HAP-1 (cell line): ENCODE results near the gene AUTS2.
"Not testable (repeated sequence)": the region's sequence is repeated elsewhere in the genome, so short reads cannot be mapped to it uniquely, and the experiment has no call there.

Source experiments
- DNase-seq, 2 experiments: peaks; one replicate each; pipeline ENCODE4 v3.0.0-alpha.2; 2016 to 2020; ENCODE audit warnings: low spot score in 2 of 2
- H3K27me3 ChIP-seq: fragments of 250-450 bp; sonication (Bioruptor Pico); 2 replicates; pipeline ENCODE4 v1.5.1; 2020; ENCODE audit warnings: low read depth, mild to moderate bottlenecking, moderate library complexity
- H3K36me3 ChIP-seq: fragments of 250-450 bp; sonication (Bioruptor Pico); replicated peaks from 2 replicates; pipeline ENCODE4 v1.5.1; 2020; ENCODE audit warnings: mild to moderate bottlenecking
- H3K4me1 ChIP-seq: fragments of 250-450 bp; sonication (Bioruptor Pico); 2 replicates; pipeline ENCODE4 v1.5.1; 2020; ENCODE audit warnings: mild to moderate bottlenecking
- H3K4me3 ChIP-seq: fragments of 250-450 bp; sonication (Bioruptor Pico); 2 replicates; pipeline ENCODE4 v1.5.1; 2020; ENCODE audit warnings: mild to moderate bottlenecking, moderate library complexity
- H3K9me3 ChIP-seq: fragments of 250-450 bp; sonication (Bioruptor Pico); 2 replicates; pipeline ENCODE4 v1.5.1; 2020; ENCODE audit warnings: mild to moderate bottlenecking, moderate library complexity
- in situ Hi-C: fragments of 300-500 bp; cut with MboI; formaldehyde crosslinking; loops from 3 replicates; pipeline ENCODE4 v1.14.3; 2020; ENCODE audit warnings: low sequenced_read_pairs, inconsistent platforms, mixed read lengths

AUTS2 gene

DNA sequence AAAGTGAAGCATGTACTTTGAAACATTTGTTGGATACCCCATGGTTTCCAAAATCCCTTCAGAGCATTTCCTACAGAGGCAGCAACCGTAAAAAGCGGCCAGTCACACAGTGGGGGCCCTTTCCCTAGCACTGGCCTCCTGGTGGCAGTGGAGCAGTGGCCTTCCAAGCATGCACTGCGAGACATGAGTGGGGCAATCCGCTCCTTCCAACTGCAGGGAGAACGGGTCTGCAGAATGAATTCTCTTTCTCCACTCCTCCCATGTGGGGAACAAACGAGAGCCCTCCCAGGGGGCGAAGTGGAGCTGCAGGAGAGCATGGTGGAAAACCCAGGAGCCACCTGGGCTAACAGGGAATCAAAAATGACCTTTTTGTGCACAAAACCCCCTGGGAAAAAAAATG is 990.7 kb downstream of the AUTS2 start:
- Histone ChIP-seq H3K27me3 (no peaks in the 10 kb centered on the region), H3K9me3 (no peaks in the 10 kb centered on the region), H3K4me1 (no peaks in the 10 kb centered on the region), H3K36me3 (no peaks in the 10 kb centered on the region), H3K4me3 (no peak overlapping the region)
- in situ Hi-C loops = no loop called here
- DNase-seq = peak in 1 of 2 experiments; percentile 14

DNA sequence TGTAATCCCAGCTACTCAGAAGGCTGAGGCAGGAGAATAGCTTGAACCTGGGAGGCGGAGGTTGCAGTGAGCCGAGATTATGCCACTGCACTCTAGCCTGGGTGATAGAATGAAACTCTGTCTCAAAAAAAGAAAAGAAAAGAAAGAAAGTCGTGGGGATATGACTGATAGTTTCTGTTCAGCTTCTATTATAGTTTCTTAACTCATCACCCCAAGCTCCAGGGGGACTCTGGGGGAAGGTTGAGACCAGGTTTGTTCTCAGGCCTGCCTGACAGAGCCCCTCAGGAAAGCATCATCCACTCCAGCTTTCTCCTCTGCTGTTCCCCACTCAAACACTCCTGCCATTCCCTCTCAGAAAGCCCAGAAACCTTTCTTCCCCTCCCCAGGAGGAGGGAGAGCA is 991.3 kb downstream of the AUTS2 start:
- Histone ChIP-seq H3K9me3 (no peaks in the 10 kb centered on the region), H3K4me3 (no peak overlapping the region), H3K27me3 (no peaks in the 10 kb centered on the region), H3K36me3 (no peaks in the 10 kb centered on the region), H3K4me1 (no peaks in the 10 kb centered on the region)
- DNase-seq = no peak
- in situ Hi-C loops = no loop called here

DNA sequence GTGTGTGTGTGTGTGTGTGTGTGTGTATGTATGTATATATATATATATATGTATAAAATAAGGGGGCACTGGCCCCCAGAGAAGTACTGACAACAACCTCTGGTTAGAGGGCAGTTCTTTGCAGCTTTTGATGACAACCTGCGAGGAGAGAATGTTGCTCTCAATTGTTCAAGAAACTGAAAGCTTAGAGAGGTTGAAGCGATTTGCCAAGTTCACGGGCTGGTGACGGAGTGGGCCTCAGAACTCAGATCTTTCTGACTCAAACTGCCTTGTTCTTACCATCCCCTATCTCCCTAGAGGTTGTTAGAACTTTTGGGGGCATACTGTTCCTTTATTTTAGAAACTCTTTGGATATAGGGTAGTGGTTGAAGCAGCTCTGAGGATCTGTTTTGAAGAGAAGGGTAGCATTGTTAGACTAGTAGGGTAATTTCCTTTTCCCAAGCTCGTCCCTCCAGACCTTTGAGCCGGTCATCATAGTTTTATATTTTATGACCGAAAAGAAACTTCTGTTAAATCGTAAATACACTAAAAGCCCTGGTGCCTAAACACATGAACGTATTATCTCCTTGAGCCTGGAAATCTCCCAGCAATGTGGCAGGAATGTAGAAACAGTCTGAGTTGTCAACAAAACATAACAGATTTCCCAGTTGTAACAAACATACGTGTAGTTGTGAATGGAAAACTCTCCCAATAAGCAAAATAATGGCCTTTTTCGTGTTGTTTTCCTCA is 992.0 kb downstream of the AUTS2 start:
- in situ Hi-C loops = no loop called here
- no peaks in the 10 kb centered on the region for H3K4me1 ChIP-seq
- no peaks in the 10 kb centered on the region for H3K36me3 ChIP-seq
- H3K27me3 ChIP-seq = no peaks in the 10 kb centered on the region
- H3K9me3 ChIP-seq = no peaks in the 10 kb centered on the region
- DNase-seq = no peak
- H3K4me3 ChIP-seq = no peak overlapping the region

GRCh38 chr7:70591643-70592042 is 993.4 kb downstream of the AUTS2 start:
- Histone ChIP-seq H3K36me3 (no peaks in the 10 kb centered on the region), H3K4me1 (no peaks in the 10 kb centered on the region), H3K9me3 (no peaks in the 10 kb centered on the region), H3K27me3 (no peaks in the 10 kb centered on the region), H3K4me3 (no peak overlapping the region)
- no peak for DNase-seq
- in situ Hi-C loops = no loop called here

DNA sequence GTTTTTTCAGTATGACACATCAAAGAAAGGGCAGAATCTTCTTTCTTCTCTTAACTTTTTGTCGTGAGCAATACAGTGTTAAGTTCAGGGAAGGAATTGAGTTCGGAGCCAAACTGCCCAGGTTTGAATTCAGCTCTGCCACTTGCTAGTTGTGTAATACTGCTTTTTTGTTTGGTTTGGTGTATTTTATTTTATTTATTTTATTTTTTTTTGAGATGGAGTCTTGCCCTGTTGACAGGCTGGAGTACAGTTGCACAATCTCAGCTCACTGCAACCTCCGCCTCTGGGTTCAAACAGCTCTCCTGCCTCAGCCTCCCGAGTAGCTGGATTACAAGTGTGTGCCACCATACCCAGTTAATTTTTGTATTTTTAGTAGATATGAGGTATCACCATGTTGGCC is 993.9 kb downstream of the AUTS2 start:
- Histone ChIP-seq H3K36me3 (no peaks in the 10 kb centered on the region), H3K9me3 (no peaks in the 10 kb centered on the region), H3K4me1 (no peaks in the 10 kb centered on the region), H3K27me3 (no peaks in the 10 kb centered on the region), H3K4me3 (no peak overlapping the region)
- in situ Hi-C loops = no loop called here
- no peak for DNase-seq

- H3K4me1 ChIP-seq = no peaks in the 10 kb centered on the region
- DNase-seq = no peak
- no peaks in the 10 kb centered on the region for H3K27me3 ChIP-seq
- no peaks in the 10 kb centered on the region for H3K36me3 ChIP-seq
- no peaks in the 10 kb centered on the region for H3K9me3 ChIP-seq
- in situ Hi-C loops = no loop called here
- H3K4me3 ChIP-seq = no peak overlapping the region
These were observed 995.9 kb downstream of the AUTS2 start for GRCh38 chr7:70594170-70594569.

GRCh38 chr7:70594885-70595284 is 996.6 kb downstream of the AUTS2 start:
- H3K36me3 ChIP-seq, DNase-seq, H3K4me3 ChIP-seq, in situ Hi-C loops, H3K27me3 ChIP-seq, H3K4me1 ChIP-seq, H3K9me3 ChIP-seq: not testable (repeated sequence)

DNA sequence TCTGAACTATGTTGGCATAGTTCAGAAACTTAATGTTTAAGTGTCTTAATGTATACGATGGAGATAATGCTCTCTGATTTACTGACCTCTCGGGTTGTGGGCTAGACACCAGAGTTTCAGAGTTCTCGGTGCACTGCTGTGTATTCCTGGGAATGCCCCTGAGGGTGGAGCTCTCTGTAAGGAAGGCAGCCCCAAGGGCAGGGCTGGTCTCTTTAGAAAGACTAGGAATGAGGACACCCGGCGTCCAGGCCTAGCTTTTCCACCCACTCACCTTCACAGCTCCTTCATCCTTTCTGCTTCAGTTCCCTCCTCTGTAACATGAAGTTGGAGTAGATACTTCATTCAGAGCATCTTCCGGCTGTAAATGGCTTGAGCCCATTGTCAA is 997.1 kb downstream of the AUTS2 start:
- Histone ChIP-seq H3K4me3 (no peak overlapping the region), H3K9me3 (no peaks in the 10 kb centered on the region), H3K36me3 (no peaks in the 10 kb centered on the region), H3K4me1 (no peaks in the 10 kb centered on the region), H3K27me3 (no peaks in the 10 kb centered on the region)
- in situ Hi-C loops = no loop called here
- DNase-seq = no peak

GRCh38 chr7:70595755-70596597 is 997.7 kb downstream of the AUTS2 start:
- Histone ChIP-seq H3K9me3 (0 out of 2 replicates have a peak, but pooled peaks cover under 1% of the 10 kb centered on the region), H3K36me3 (no peaks in the 10 kb centered on the region), H3K27me3 (no peaks in the 10 kb centered on the region), H3K4me3 (no peak overlapping the region), H3K4me1 (no peaks in the 10 kb centered on the region)
- no peak for DNase-seq
- in situ Hi-C loops = no loop called here

- H3K4me3 ChIP-seq = no peak overlapping the region
- H3K36me3 ChIP-seq = no peaks in the 10 kb centered on the region
- in situ Hi-C loops = no loop called here
- 0 out of 2 replicates have a peak, but pooled peaks cover 4% of the 10 kb centered on the region for H3K9me3 ChIP-seq
- no peaks in the 10 kb centered on the region for H3K4me1 ChIP-seq
- DNase-seq = no peak
- H3K27me3 ChIP-seq = no peaks in the 10 kb centered on the region
These were observed 998.3 kb downstream of the AUTS2 start for GRCh38 chr7:70596598-70596913.

DNA sequence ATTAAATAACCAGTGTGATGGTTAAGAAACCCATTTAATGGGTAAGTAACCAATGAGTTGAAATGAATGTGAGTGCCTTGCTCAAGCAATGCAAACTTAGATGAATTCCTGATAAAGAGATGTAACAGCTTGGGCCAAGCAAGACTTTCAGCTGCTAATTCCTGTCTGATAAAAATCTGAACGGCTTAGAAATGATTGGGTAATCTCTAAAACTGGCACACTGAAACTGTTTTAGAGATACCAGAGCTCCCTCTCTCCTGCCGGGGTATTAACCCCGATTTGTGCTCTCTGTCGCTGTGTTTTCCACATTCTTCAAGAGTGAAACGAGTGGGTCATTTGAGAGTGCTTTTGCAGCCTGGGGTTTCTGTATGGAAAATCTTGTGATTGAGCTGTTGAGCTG is 998.8 kb downstream of the AUTS2 start:
- DNase-seq = no peak
- H3K4me3 ChIP-seq = no peak overlapping the region
- in situ Hi-C loops = no loop called here
- H3K36me3 ChIP-seq = no peaks in the 10 kb centered on the region
- H3K27me3 ChIP-seq = no peaks in the 10 kb centered on the region
- 0 out of 2 replicates have a peak, but pooled peaks cover 4% of the 10 kb centered on the region for H3K9me3 ChIP-seq
- H3K4me1 ChIP-seq = no peaks in the 10 kb centered on the region

- Histone ChIP-seq H3K4me1 (no peaks in the 10 kb centered on the region), H3K9me3 (0 out of 2 replicates have a peak, but pooled peaks cover 4% of the 10 kb centered on the region), H3K27me3 (no peaks in the 10 kb centered on the region), H3K36me3 (no peaks in the 10 kb centered on the region), H3K4me3 (no peak overlapping the region)
- in situ Hi-C loops = no loop called here
- no peak for DNase-seq
These were observed 1000.7 kb downstream of the AUTS2 start for GRCh38 chr7:70598976-70599375.

DNA sequence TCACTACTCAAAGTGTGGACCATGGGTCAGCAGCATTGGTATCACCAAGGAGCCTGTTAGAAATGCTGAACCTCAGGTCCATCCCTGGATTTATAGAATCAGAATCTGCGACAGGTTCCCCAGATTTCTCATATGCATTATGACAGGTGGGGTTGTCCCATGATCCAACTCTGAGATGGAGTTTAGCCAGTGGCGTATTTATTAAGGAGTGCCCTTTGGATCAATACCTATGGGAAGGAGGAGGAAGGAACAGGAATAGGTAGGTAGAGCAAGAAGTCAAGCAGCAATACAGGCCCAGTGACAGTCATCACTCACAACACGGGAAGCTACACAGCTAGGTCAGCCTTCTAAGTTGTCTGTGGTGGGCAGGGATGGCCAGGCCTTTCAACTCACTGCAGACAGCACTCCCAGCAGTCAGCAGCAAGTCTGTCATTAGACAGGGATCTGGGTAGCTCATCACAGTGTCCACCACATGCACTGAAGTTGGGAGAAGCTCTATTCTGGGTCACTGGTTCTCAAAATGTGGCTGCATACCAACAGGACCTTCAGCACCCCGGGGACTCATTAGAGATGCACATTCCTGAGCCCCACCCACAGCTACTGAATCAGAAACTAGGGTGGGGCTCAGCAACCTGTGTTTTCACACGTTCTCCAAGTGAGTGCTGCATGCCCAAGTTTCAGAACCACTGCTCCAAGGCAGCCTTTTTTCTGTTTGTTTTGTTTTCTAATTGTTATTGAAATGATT is 1001.3 kb downstream of the AUTS2 start:
- in situ Hi-C loops = no loop called here
- H3K9me3 ChIP-seq = 0 out of 2 replicates have a peak, but pooled peaks cover 4% of the 10 kb centered on the region
- no peak overlapping the region for H3K4me3 ChIP-seq
- no peaks in the 10 kb centered on the region for H3K27me3 ChIP-seq
- H3K36me3 ChIP-seq = no peaks in the 10 kb centered on the region
- peak in 1 of 2 experiments; percentile 18 for DNase-seq
- no peaks in the 10 kb centered on the region for H3K4me1 ChIP-seq

- Histone ChIP-seq H3K4me1 (no peaks in the 10 kb centered on the region), H3K27me3 (no peaks in the 10 kb centered on the region), H3K36me3 (no peaks in the 10 kb centered on the region), H3K9me3 (0 out of 2 replicates have a peak, but pooled peaks cover 4% of the 10 kb centered on the region), H3K4me3 (no peak overlapping the region)
- in situ Hi-C loops = no loop called here
- no peak for DNase-seq
These were observed 1002.7 kb downstream of the AUTS2 start for GRCh38 chr7:70600993-70601392.
